HG02623 (cell line): ENCODE data around the gene CACNA2D3.

Experiments used
- ATAC-seq: cut with Tn5 transposase; IDR thresholded peaks from one replicate; pipeline ENCODE4 v1.9.1; 2021; ENCODE audit warnings: moderate library complexity; ENCODE audit not compliant: unreplicated experiment

The CACNA2D3 gene

GRCh38 chr3:54772746-54773145 is 650.4 kb downstream of the CACNA2D3 start:
- no peak for ATAC-seq

DNA sequence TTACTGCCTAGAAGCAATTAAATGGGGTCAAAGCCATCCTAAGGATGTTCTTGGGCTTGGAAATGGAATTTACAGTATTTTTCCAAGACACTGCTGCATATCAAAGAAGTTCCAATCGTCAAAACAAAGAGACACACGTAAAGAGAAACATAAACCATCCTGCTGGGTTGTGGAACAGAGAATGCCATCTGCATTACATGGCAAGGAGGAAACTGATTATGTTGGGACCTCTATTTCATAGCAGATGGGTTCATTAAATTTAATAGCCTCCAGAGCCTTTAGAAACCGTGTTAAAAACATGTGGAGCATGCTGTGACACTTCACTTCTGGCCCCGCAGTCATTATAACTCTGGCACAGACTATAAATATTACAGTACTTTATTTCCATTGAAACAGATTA is 650.9 kb downstream of the CACNA2D3 start:
- ATAC-seq: no peak

- no peak for ATAC-seq
These were observed 654.2 kb downstream of the CACNA2D3 start for GRCh38 chr3:54776601-54777000.

DNA sequence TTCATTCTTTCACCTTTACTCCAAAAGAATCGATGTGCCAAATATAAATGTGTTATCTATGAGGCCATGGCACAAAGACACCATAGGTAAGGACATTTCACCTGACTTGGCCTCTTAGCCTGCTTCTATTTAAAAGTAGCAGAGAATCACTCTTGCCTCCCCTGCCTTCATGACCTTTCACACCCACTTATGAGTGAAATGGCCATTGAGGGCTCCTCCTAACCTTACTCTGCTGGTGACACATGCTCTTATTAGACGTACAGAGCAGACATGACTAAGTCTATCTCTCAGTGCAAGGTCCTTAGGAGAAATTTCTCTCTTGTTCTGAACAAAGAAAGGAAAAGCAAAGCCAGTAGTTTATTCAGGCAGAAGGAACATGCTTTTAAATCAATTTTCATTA is 654.8 kb downstream of the CACNA2D3 start:
- ATAC-seq: no peak

GRCh38 chr3:54780336-54780735 is 658.0 kb downstream of the CACNA2D3 start:
- ATAC-seq: no peak

DNA sequence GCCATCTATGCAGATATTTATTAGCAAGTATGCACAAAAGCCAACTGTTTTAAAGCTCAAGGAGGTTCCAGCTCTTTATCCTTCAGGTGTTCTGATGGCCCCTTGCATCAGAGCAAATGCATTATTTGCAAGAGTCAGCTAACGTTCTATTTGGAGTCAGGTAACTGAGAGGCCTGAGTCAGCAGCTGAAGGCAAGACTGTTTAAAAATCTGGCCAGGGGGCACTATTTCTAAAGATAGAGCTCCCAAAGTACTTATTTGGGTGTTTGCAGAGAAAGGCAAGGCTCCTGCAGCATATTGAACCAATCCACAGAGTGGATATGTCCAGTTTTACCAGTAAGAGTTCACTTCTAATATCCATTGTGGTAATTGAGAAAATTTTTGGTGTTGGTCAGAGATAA is 659.4 kb downstream of the CACNA2D3 start:
- no peak for ATAC-seq

DNA sequence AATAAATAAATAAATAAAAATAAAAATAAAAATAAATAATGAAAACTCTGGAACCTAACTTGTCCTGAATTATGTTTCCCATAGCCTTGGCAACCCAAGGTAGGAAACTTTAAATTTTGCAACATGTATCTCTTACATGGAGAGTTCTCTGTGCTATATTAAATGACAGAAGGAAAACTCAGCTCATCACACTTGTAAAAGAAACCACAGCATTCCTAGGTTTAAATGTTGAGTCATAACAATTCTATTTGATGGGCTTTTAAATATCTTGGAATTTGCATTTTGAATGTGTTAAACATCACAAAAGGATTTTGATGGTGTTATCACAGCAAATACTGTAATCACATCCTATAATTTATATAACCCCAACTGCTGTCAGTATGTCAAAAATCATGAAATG is 661.3 kb downstream of the CACNA2D3 start:
- no peak for ATAC-seq

- no peak for ATAC-seq
These were observed 661.7 kb downstream of the CACNA2D3 start for GRCh38 chr3:54784021-54784420.

- ATAC-seq: no peak
These were observed 663.6 kb downstream of the CACNA2D3 start for GRCh38 chr3:54785976-54786375.

DNA sequence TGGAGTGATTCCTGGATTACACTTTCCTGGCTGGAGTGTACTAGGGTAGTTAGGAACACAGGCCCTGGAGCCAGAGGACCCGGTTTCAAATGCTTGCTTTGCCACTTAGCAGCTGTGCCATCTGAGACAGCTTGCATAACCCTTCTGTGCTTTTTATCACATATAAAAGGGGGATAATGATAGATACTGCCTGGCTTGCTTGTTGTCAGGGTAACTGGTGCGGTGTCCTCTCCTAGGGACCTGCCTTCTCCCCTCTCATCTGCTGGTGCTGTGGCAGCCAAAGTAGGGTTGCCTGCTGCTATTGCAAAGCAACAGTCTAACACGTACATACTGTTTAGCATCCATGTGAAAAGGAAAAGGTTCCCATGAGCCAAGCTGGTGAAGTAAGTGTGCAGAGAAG is 667.7 kb downstream of the CACNA2D3 start:
- no peak for ATAC-seq

GRCh38 chr3:54791501-54792156 is 669.3 kb downstream of the CACNA2D3 start:
- no peak for ATAC-seq

GRCh38 chr3:54792584-54792983 is 670.2 kb downstream of the CACNA2D3 start:
- ATAC-seq: no peak

DNA sequence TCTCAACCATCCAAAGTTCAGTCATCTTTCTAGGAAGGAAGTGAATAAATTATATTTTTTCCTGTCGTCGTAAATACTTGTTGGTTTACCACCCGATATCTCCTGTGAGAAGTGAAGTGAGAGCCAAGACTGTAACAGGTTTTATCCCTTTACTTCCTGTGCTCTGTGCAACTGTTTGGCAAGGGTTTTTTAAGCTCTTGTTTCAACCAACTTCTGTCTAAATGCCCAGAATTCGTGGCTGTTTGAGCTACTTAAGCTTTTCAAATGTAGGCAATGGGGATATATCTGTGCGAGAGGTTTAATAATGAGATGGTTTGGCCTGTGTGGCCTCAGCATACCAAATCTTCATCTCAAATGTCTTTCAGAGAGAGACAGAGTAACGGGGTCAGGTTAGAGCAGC is 670.8 kb downstream of the CACNA2D3 start:
- no peak for ATAC-seq

DNA sequence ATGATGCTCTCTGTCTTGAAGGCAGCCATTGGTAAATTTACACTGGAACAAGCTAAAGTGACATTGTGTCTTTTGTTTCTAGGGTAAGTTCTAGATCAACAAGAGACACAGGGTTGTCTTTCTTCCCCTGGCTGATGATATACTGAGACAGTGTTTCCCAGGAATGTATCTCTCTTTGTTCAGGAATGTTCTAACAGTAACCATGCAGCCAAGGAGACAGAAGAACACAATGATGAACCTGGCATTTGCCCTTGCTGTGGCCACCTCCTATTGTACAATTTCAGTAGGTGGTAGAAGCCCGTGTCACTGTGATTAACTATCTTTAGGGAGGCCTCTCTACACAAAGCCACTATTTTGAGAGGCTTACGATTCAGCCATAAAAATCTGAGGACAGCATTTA is 674.8 kb downstream of the CACNA2D3 start:
- no peak for ATAC-seq

DNA sequence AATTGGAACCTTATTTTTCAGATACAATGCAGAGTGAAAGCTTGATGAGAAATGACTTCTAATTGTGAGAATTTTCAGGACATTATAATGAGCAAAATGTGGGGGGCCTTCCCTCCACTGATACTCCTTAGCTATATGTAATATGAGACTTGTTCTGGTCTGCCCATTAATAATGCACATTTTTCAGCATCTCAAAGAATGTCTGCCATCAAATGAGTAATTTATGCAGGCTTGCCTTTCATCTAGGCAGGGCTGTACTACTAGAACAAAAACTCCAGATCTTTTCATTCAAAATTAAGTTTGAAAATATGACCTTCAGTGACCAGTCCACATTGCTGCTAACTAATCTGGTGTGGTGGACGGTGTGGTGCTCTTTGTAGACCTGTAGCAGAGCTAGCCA is 678.1 kb downstream of the CACNA2D3 start:
- ATAC-seq: no peak

- ATAC-seq: no peak
These were observed 679.6 kb downstream of the CACNA2D3 start for GRCh38 chr3:54801977-54802376.

- no peak for ATAC-seq
These were observed 688.0 kb downstream of the CACNA2D3 start for GRCh38 chr3:54810401-54810800.

DNA sequence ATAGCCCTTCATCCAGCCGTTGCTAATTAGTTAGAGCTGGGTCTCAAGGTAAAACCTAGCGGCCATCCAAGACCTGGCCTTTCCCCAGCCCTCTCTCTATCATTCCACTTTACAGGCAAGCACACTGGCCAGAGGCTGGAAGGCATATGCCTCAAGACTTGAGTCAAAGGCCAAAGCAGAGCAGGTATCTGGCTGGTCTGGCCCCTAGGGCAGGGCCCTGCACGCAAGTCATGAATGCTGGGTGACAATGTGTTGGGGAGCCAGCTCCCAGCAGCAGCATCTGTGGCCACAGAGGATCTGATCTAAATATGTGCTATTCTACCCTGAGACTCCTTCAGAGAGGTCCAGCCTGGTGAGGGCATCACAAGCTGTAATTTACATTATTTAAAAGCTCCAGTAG is 691.9 kb downstream of the CACNA2D3 start:
- no peak for ATAC-seq

DNA sequence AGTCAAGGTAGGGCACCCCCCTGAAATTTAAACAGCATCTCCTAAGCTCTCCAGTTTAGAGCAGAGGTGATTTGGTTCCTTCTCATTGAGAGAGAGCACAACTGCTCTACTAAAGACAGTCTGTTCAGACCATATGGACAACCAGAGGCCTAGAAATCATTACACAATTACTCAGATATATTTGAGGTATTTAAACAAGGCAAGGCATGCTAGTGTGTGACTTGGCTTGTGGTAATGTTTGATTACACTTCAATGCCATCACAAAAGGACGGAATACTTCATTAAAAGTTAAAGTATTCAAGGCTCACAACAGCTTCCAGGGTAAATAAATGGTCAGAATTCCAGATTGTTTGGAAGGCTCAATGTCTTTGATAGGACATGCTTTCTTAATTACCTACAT is 695.3 kb downstream of the CACNA2D3 start:
- no peak for ATAC-seq

DNA sequence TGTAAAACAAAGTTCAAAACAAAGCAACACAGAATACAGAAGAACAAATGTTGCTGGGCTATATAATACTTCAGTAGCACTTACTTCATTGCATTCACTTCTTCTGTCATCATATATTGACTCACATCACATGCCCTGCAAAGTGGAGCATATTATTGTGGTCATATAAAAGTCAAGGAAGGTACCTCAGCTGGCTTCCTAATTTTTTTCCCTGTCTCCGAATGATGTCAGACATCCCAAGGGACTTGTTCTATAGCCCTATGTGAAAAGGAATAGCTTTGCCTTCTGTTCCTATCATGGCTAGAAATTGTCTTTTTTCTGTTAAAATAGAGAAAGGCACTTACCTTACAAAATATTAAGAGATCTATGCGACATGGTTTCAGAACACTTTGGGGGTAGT is 696.1 kb downstream of the CACNA2D3 start:
- no peak for ATAC-seq

DNA sequence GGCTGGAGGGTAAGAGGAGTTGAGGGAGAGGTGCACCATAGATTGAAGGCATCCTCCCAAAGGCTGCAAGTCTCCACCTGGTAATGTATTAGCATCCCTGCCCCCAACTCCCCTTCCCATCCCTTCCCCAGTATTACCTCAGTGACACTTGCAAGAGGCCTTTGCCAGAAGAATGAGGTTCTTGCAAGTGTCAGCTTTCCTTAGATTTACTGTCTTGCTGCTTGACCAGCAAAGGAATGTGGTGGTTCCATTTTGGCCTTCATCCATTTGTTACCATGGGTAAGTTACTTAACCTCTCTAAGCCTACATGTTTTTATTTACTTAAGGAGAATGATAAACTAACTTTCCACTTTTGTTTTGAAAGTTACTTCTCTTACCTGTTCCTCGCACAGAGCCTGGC is 696.6 kb downstream of the CACNA2D3 start:
- no peak for ATAC-seq

DNA sequence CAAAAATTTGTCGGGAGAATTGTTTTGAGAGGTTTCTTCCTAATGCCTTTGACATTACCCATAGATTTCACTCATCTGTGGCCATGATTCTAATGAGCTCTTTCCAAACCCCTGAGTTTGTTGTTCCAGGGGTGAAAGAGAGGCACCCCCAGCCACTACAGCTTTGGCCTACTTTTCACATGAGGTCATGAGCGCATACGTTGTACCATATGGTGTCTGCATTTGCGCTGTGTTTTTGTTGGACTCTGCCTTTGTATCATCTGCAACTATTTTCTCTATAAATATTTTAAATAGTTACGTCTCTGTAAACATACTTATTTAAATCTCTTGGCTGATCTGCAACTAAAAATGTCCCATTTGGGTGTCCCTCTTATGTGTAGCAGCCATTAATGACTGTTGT is 697.6 kb downstream of the CACNA2D3 start:
- no peak for ATAC-seq

DNA sequence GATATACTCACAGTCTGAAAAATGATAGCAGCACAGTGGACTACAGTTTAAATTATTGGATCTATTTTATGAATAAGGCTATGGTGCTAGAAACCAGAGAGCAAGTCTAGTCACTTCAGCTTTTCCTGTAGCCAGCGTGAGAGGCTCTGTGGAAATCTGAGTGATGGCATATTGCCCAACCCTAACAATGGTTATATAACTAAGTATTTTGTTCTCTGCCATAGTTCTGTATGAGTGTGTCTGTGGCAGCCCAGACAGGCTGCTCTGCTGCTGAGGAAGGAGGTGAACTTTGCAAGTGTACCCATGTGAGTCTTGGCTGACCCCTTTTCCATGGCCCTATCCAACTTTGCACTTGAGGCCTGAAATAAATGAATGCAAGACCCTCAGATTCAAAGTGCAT is 699.9 kb downstream of the CACNA2D3 start:
- no peak for ATAC-seq
